Epithelial cell of proximal tubule (primary cell): ENCODE data around the gene CTAGE4. TPM values are rescaled to one million over a fixed set of nuclear protein-coding genes. Genes with fewer than 3 reads are reported as not detected.
A peak's percentile ranks its signal among the peaks of the same experiment; 100 is the strongest.
"Not testable (repeated sequence)": the region's sequence is repeated elsewhere in the genome, so short reads cannot be mapped to it uniquely, and the experiment has no call there.

Experiments
- DNase-seq: peaks from one replicate; pipeline ENCODE4 v3.0.0-alpha.2; 2011; ENCODE audit warnings: low read depth
- H3K4me3 ChIP-seq: 2 replicates; pipeline ENCODE4 v1.5.1; 2011; ENCODE audit warnings: low read depth, mild to moderate bottlenecking, low read length
- CTCF ChIP-seq: conservative IDR thresholded peaks from 2 replicates; pipeline ENCODE4 v1.5.1; 2012; ENCODE audit warnings: low read depth, mild to moderate bottlenecking, low read length
- total RNA-seq: library from RNA; depleted of rRNA; stranded (reverse); fragments of >200 nt; gene quantifications from 2 replicates; pipeline ENCODE4 v1.2.3, GENCODE V29; 2015

The CTAGE4 gene
- total RNA-seq, 1 donor from 2014 or later = 2.8 TPM

GRCh38 chr7:144164784-144165183, 18.5 kb upstream of the CTAGE4 start:
- no peak for DNase-seq
- no peak overlapping the region for H3K4me3 ChIP-seq
- TF ChIP-seq CTCF = no peak

- peak; percentile 2 for DNase-seq
- H3K4me3 ChIP-seq = not testable (repeated sequence)
Measured at GRCh38 chr7:144171594-144172350, 11.5 kb upstream of the CTAGE4 start.

- no peak for DNase-seq
- no peak for TF ChIP-seq CTCF
- no peak overlapping the region for H3K4me3 ChIP-seq
Measured at GRCh38 chr7:144174613-144175012, 8.7 kb upstream of the CTAGE4 start.

DNA sequence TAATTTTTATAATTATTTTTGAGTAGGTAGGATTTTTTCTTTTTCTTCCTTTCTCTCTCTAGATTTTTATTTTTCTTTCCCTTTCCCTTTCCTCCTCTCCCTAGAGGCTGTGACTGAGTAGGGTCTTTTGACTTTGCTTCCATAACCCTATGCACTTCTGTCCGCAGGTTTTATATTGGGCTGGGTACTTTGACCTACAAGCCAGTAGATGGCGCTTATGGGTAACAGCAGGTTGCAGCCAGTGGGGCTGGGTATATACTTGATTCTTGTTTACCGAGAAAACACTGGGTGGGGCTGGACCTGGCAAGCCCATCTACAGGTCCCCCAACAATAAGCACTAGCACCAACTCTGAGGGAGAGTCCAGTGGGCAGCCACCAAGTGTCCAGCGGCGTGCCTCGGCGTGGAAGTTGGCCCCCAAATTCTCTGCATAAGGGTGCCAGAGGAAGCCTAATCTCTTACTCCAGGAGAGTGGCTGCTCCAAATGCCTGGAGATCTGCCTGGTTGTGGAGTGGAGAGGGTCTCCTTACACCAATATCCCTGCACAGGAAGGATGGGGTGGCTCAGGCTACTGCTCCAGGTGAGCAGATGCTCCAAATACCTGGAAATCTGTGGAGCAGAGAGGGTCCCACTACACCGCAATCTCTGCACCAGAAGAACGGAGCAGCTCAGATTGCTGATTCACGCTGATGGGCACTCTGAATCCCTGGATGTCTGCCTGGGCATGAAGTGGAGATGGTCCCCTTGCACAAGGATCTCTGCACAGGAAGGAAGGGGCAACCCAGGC, 4.7 kb upstream of the CTAGE4 start:
- not testable (repeated sequence) for H3K4me3 ChIP-seq, DNase-seq
- TF ChIP-seq CTCF = peak; percentile 42

- not testable (repeated sequence) for H3K4me3 ChIP-seq
Measured at GRCh38 chr7:144179165-144179479, 4.1 kb upstream of the CTAGE4 start.

GRCh38 chr7:144187848-144188247, 4.6 kb downstream of the CTAGE4 start:
- not testable (repeated sequence) for H3K4me3 ChIP-seq, DNase-seq

More at GRCh38 chr7:144179165-144179479, 4.1 kb upstream of the CTAGE4 start:
- not testable (repeated sequence) for DNase-seq

DNA sequence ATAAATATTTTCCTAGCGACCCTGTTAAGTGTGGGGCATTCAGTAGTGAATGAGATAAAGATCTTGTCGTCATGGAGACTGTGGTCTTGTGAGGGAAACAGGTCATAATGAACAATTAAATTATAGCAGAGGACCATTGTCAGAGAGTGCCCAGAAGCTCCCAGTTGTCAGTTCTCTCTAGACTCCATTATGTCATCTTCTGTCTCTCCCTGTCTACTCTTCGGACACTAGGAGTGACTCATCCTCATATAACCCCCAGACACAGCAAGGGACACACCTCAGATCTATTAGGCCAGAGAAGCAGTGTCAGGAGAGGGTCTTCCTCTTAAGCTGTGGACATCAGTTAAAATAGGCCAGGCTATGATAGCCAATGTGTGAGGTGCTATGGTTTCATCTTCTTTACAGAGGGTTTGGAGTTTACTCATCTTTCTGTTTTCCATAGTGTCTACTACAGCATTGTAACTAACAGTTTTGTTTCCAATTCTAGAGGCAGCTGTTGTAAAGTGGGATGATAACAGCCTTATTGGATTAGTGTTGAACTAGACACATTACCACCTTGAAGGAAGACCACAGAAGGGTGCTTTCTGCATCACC, 5.4 kb downstream of the CTAGE4 start:
- not testable (repeated sequence) for DNase-seq, H3K4me3 ChIP-seq

- H3K4me3 ChIP-seq, DNase-seq: not testable (repeated sequence)
Measured at GRCh38 chr7:144193782-144194181, 10.5 kb downstream of the CTAGE4 start.

DNA sequence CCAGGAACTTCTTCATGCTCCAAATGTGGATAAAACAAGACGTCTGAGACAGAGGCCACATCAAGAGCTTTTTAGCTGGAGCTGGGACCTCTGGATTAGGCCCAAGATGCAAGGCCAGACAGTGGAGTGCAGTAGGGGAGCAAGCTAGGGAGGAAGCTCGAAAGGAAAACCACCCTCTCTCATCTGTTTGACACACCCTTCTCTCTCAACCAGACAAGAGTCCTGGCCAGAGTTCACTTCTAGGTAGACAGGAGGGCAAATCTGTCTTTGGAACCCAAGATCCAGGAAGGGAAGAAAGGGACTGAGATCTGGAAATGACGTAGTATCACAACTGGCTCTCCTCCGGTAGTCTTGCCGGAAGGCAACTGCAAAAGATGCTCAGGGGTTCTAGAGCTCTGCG, 11.2 kb downstream of the CTAGE4 start:
- H3K4me3 ChIP-seq, DNase-seq: not testable (repeated sequence)

DNA sequence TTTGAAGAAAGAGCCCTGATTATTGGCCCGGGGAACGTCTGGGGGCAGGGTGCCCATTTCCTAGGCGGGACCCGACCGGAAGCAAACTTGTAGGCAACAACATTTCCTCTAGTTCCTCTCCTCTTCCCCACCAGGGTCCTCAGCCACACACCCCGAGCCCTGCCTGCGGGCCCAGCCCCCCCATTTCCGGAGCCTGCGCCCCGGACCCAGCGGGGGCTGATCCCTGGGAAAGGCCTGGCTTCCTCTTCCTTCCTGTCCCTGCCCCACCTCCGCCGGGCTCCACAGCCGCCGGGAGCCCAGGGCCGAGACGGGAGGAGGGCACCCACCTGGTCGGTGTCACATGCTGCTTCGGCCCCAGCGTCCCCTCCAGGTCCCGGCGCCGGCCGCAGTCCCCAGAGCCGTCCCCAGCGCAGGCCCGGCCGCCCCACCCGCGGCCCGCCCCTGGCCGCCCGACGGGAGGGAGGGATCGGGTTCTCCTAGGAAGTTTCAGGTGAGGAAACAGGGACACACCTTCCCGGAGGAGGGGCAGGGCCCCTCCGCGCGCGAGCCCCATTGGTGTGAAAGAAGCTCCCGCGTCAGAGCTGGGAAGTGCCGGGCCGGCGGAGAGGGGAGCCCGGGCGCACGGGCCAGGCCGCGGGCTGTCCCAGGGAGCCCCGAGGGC, 12.1 kb downstream of the CTAGE4 start, which contains the start of gene ARHGEF35:
Gene ARHGEF35, minus strand, starts transcription at position 622 of the 661 bp plus-strand sequence. CDS start 7,450 bp downstream, outside the sequence.
- not testable (repeated sequence) for DNase-seq, H3K4me3 ChIP-seq

DNA sequence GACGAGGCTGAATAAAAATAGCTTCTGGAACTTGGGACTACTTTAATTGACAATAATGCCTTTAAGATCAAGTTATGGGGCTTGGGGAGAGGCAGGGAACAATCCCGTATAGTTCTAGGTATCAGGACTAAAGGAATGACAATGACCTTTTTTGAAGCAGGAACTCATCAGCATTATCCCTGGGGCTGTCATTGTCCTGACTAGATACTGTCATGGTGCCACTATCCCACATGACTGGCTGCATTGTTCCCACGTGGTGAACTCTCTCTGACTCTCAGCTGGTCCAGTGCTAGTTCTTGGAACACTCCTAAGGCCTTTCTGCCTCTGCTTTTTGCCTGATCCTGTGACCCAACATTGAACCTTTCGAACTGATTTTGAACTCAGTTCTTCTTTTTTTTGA, 15.7 kb downstream of the CTAGE4 start:
- not testable (repeated sequence) for DNase-seq

GRCh38 chr7:144201978-144202377, 18.7 kb downstream of the CTAGE4 start:
- H3K4me3 ChIP-seq, DNase-seq: not testable (repeated sequence)

More for the DNA sequence above, 15.7 kb downstream of the CTAGE4 start:
- H3K4me3 ChIP-seq = not testable (repeated sequence)

DNA sequence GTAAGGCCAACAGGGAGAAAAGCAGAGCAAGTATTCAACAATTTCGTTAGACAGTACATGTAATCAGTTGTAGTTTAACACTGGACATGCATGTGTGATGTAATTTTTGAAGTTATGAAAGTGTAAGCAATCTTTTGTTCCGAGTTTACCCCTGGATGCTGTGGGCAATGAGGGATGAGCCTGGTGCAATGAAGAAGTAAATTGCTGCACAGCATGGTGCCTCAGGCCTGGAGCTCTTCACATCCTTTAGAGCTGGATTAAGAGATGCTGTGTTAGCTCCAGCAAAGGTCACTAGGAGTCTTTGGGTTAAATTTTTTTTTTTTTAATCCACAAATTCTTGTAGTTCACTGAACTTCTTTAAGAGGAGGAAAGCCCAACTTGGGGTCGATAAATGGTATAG, 19.8 kb downstream of the CTAGE4 start:
- H3K4me3 ChIP-seq, DNase-seq: not testable (repeated sequence)

DNA sequence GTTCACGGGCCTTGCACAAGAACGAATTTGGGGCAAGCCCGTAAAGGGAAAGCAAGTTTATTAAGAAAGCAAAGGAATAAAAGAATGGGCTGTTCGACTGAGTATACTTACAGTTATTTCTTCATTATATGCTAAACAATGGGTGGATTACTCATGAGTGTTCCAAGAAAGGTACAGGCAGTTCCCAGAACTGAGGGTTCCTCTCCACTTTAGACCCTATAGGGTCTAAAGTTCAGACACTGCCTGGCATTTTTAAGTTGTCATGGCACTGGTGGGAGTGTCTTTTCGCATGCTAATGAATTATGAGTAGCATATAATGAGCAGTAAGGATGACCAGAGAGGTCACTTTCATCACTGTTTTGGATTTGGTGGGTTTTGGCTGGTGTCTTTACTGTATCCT, 22.0 kb downstream of the CTAGE4 start:
- H3K4me3 ChIP-seq, DNase-seq: not testable (repeated sequence)

DNA sequence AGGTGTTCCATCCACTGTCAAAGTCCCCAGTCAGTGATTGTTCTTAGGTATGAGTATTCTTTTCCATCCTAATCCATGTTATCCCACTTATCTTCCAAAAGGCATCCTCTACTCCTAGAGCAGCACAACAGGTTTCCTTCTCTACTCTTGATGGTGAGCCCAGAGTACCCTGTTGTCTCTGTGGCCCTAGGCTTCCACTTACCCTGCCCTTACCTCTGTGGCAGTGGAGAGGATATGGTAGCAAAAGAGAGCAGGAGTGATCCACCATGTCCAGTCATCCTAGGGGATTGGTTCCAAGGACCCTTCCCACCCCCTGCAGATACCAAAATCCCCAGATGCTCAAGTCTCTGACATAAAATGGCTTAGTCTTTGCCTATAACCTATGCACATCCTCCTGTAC, 33.9 kb downstream of the CTAGE4 start:
- not testable (repeated sequence) for DNase-seq, H3K4me3 ChIP-seq
